Activated CD8-positive, alpha-beta memory T cell treated with anti-CD3 and anti-CD28 coated beads, Interleukin-2, amount 10 ng/mL, durations not matched to agents 7 days and 5 days (primary cell): ENCODE results near the gene CFAP126. TPM values are rescaled to one million over a fixed set of nuclear protein-coding genes. Genes with fewer than 3 reads are reported as not detected.
"Not testable (repeated sequence)": the region's sequence is repeated elsewhere in the genome, so short reads cannot be mapped to it uniquely, and the experiment has no call there.

Experiments
- ATAC-seq: fragments of 150-1000 bp; cut with Tn5 transposase; one replicate; pipeline ENCODE4 v1.10.0; 2021; ENCODE audit warnings: moderate library complexity
- CTCF ChIA-PET: fragments of 350-600 bp; sonication (Branson Sonifier 250); formaldehyde crosslinking; loops from one replicate; lab custom pipeline; 2021; ENCODE audit warnings: antibody characterized with exemption; lab: Charles Lee
- DNase-seq: peaks from one replicate; pipeline ENCODE4 v3.0.0-alpha.2; 2020
- H3K27ac Mint-ChIP-seq: one replicate; pipeline ENCODE4 v1.8.0; 2021; ENCODE audit warnings: mild to moderate bottlenecking, mixed read lengths
- H3K27me3 Mint-ChIP-seq: one replicate; pipeline ENCODE4 v1.8.0; 2021; ENCODE audit warnings: mixed read lengths
- H3K36me3 Mint-ChIP-seq: one replicate; pipeline ENCODE4 v1.8.0; 2021; ENCODE audit warnings: mild to moderate bottlenecking, mixed read lengths
- H3K4me1 Mint-ChIP-seq: one replicate; pipeline ENCODE4 v1.8.0; 2021; ENCODE audit warnings: mixed read lengths
- H3K4me3 Mint-ChIP-seq: one replicate; pipeline ENCODE4 v1.8.0; 2021; ENCODE audit warnings: mild to moderate bottlenecking, moderate library complexity, mixed read lengths
- H3K9me3 Mint-ChIP-seq: one replicate; pipeline ENCODE4 v1.8.0; 2022; ENCODE audit warnings: low read depth, mixed read lengths
- total RNA-seq, 2 experiments: library from RNA; stranded (reverse); gene quantifications; one replicate each; pipeline ENCODE4 v1.2.3, GENCODE V29; 2021

The CFAP126 gene
- total RNA-seq, result not detected

- H3K27ac Mint-ChIP-seq, result peak within 1 kb of the TSS; percentile 38
- H3K4me3 Mint-ChIP-seq, result no peak within 1 kb of the TSS
- peaks cover 14% of the 10 kb centered on the region for H3K36me3 Mint-ChIP-seq
- H3K27me3 Mint-ChIP-seq, result no peaks in the 10 kb centered on the region
- ATAC-seq (peak; percentile 99), DNase-seq (peak; percentile 78)
- CTCF ChIA-PET, result interaction anchor here (0.8 to 3.6 kb wide), 14 partner anchors 10 to 177 kb away, joined by 3 to 25 read pairs (median 5); partner anchors contain the start of genes APOA2 and TOMM40L
- H3K4me1 Mint-ChIP-seq, result peaks cover 17% of the 10 kb centered on the region
- H3K9me3 Mint-ChIP-seq, result no peaks in the 10 kb centered on the region
These were observed at the start of gene CFAP126 for GRCh38 chr1:161367684-161368400. CFAP126 (minus strand) TSS chr1:161367876; CDS start chr1:161367868, 8 bp downstream.

- H3K4me3 Mint-ChIP-seq, H3K9me3 Mint-ChIP-seq, ATAC-seq, H3K27me3 Mint-ChIP-seq, H3K36me3 Mint-ChIP-seq, CTCF ChIA-PET, H3K27ac Mint-ChIP-seq: not testable (repeated sequence)
- peaks cover 24% of the 10 kb centered on the region for H3K4me1 Mint-ChIP-seq
- peak; percentile 21 for DNase-seq
These were observed 45.4 kb upstream of the CFAP126 start for GRCh38 chr1:161413050-161413449.

GRCh38 chr1:161410636-161410970, 42.9 kb upstream of the CFAP126 start:
- H3K27me3 Mint-ChIP-seq, H3K4me3 Mint-ChIP-seq, DNase-seq, ATAC-seq, H3K36me3 Mint-ChIP-seq, H3K9me3 Mint-ChIP-seq: not testable (repeated sequence)
- H3K4me1 Mint-ChIP-seq, result peaks cover 24% of the 10 kb centered on the region
- CTCF ChIA-PET, result interaction anchor here (1.9 to 2.0 kb wide), 2 partner anchors 10 to 29 kb away, joined by 5 to 6 read pairs; no protein-coding TSS in a partner anchor
- peak overlapping the region; percentile 87 for H3K27ac Mint-ChIP-seq

GRCh38 chr1:161409848-161410635, 42.4 kb upstream of the CFAP126 start:
- peak; percentile 59 for DNase-seq
- H3K27me3 Mint-ChIP-seq, H3K36me3 Mint-ChIP-seq, H3K9me3 Mint-ChIP-seq: not testable (repeated sequence)
- peaks cover 24% of the 10 kb centered on the region for H3K4me1 Mint-ChIP-seq
- peak overlapping the region; percentile 87 for H3K27ac Mint-ChIP-seq
- CTCF ChIA-PET, result interaction anchor here (1.9 to 2.0 kb wide), 2 partner anchors 10 to 30 kb away, joined by 5 to 6 read pairs; no protein-coding TSS in a partner anchor
- peak overlapping the region; percentile 64 for H3K4me3 Mint-ChIP-seq
- peak; percentile 83 for ATAC-seq

- CTCF ChIA-PET, result interaction anchor here (0.6 to 1.6 kb wide), 3 partner anchors 8 to 50 kb away, joined by 3 to 7 read pairs (median 4); no protein-coding TSS in a partner anchor
- Mint-ChIP-seq H3K9me3 (no peaks in the 10 kb centered on the region), H3K27ac (no peak overlapping the region), H3K36me3 (peaks cover 5% of the 10 kb centered on the region), H3K27me3 (no peaks in the 10 kb centered on the region), H3K4me1 (peaks cover 35% of the 10 kb centered on the region), H3K4me3 (no peak overlapping the region)
- ATAC-seq (no peak), DNase-seq (peak; percentile 33)
These were observed 40.9 kb upstream of the CFAP126 start for GRCh38 chr1:161408429-161409052.

- Mint-ChIP-seq H3K27me3 (no peaks in the 10 kb centered on the region), H3K9me3 (no peaks in the 10 kb centered on the region), H3K27ac (no peak overlapping the region), H3K4me1 (peaks cover 39% of the 10 kb centered on the region), H3K36me3 (peaks cover 5% of the 10 kb centered on the region), H3K4me3 (no peak overlapping the region)
- ATAC-seq, result no peak
- CTCF ChIA-PET, result interaction anchor here (0.6 kb wide), 1 partner anchor 49 kb away, joined by 4 read pairs; no protein-coding TSS in a partner anchor
- DNase-seq, result no peak
These were observed 39.8 kb upstream of the CFAP126 start for GRCh38 chr1:161407451-161407985.

GRCh38 chr1:161406551-161406950, 38.9 kb upstream of the CFAP126 start:
- ATAC-seq, H3K9me3 Mint-ChIP-seq, H3K27ac Mint-ChIP-seq, DNase-seq, H3K4me3 Mint-ChIP-seq, H3K36me3 Mint-ChIP-seq, H3K27me3 Mint-ChIP-seq: not testable (repeated sequence)
- peaks cover 44% of the 10 kb centered on the region for H3K4me1 Mint-ChIP-seq
- CTCF ChIA-PET, result interaction anchor here (1.0 kb wide), 1 partner anchor 34 kb away, joined by 3 read pairs; no protein-coding TSS in a partner anchor

GRCh38 chr1:161404051-161404597, 36.4 kb upstream of the CFAP126 start:
- peak overlapping the region; percentile 10 for H3K4me3 Mint-ChIP-seq
- H3K27ac Mint-ChIP-seq, result no peak overlapping the region
- peaks cover 9% of the 10 kb centered on the region for H3K36me3 Mint-ChIP-seq
- CTCF ChIA-PET, result interaction anchor here (1.1 kb wide), 1 partner anchor 178 kb away, joined by 3 read pairs; the partner anchor contains the start of gene TOMM40L
- DNase-seq (peak; percentile 36), ATAC-seq (no peak)
- H3K4me1 Mint-ChIP-seq, result peaks cover 34% of the 10 kb centered on the region
- H3K9me3 Mint-ChIP-seq, result no peaks in the 10 kb centered on the region
- no peaks in the 10 kb centered on the region for H3K27me3 Mint-ChIP-seq

GRCh38 chr1:161402446-161402845, 34.8 kb upstream of the CFAP126 start:
- H3K4me3 Mint-ChIP-seq, result no peak overlapping the region
- CTCF ChIA-PET, result interaction anchor here (0.6 to 2.5 kb wide), 3 partner anchors 20 to 285 kb away, joined by 3 to 8 read pairs (median 4); no protein-coding TSS in a partner anchor
- ATAC-seq (no peak), DNase-seq (no peak)
- peaks cover 9% of the 10 kb centered on the region for H3K36me3 Mint-ChIP-seq
- H3K27ac Mint-ChIP-seq, result no peak overlapping the region
- peaks cover 39% of the 10 kb centered on the region for H3K4me1 Mint-ChIP-seq
- no peaks in the 10 kb centered on the region for H3K27me3 Mint-ChIP-seq
- H3K9me3 Mint-ChIP-seq, result no peaks in the 10 kb centered on the region

- Mint-ChIP-seq H3K27me3 (no peaks in the 10 kb centered on the region), H3K27ac (peak overlapping the region; percentile 100), H3K36me3 (peaks cover 7% of the 10 kb centered on the region), H3K4me1 (peaks cover 37% of the 10 kb centered on the region), H3K4me3 (peak overlapping the region; percentile 92), H3K9me3 (no peaks in the 10 kb centered on the region)
- peak; percentile 95 for DNase-seq
- CTCF ChIA-PET, result interaction anchor here (0.7 to 1.7 kb wide), 9 partner anchors 9 to 174 kb away, joined by 3 to 16 read pairs (median 6); partner anchors contain the start of gene TOMM40L
- peak; percentile 84 for ATAC-seq
These were observed 31.8 kb upstream of the CFAP126 start for GRCh38 chr1:161399257-161399998.

GRCh38 chr1:161398900-161399256, 31.2 kb upstream of the CFAP126 start:
- H3K36me3 Mint-ChIP-seq, result peaks cover 7% of the 10 kb centered on the region
- DNase-seq, result no peak
- CTCF ChIA-PET, result interaction anchor here (0.7 to 2.0 kb wide), 2 partner anchors 41 to 189 kb away, joined by 3 to 8 read pairs; no protein-coding TSS in a partner anchor
- no peaks in the 10 kb centered on the region for H3K9me3 Mint-ChIP-seq
- no peaks in the 10 kb centered on the region for H3K27me3 Mint-ChIP-seq
- ATAC-seq, result peak; percentile 49
- peaks cover 33% of the 10 kb centered on the region for H3K4me1 Mint-ChIP-seq
- peak overlapping the region; percentile 100 for H3K27ac Mint-ChIP-seq
- H3K4me3 Mint-ChIP-seq, result peak overlapping the region; percentile 92

GRCh38 chr1:161397038-161397437, 29.4 kb upstream of the CFAP126 start:
- not testable (repeated sequence) for DNase-seq, H3K4me3 Mint-ChIP-seq, H3K27ac Mint-ChIP-seq, ATAC-seq, H3K36me3 Mint-ChIP-seq, H3K27me3 Mint-ChIP-seq, H3K9me3 Mint-ChIP-seq
- CTCF ChIA-PET, result interaction anchor here (2.0 kb wide), 1 partner anchor 43 kb away, joined by 8 read pairs; no protein-coding TSS in a partner anchor
- H3K4me1 Mint-ChIP-seq, result peaks cover 29% of the 10 kb centered on the region
